DMS 273 (cell line): ENCODE measurements around the gene PDK2.

Experiments
- DNase-seq: peaks from one replicate; lab custom pipeline; 2025; ENCODE audit not compliant: unreplicated experiment; lab: John Stamatoyannopoulos, UW

The PDK2 gene

DNA sequence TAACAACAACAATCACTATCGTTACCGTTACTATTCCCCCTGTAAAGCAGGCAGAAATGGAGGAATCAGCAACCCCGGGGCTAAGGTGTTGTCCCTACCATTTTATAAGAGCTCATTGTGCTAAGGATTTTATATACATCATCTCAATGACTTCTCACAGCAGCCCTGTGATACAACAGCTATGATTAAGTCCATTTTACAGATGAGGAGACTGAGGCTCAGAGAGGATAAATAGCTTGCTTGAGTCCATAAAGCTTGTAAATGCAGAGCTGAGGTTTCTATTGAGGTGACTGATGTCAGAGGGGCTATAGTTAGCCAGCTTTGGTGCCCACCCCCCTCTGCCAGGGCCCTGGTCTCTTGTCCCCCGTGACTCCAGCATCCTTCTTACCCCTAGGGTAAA lies 16.7 kb upstream of the PDK2 start:
- no peak for DNase-seq

GRCh38 chr17:50079334-50080095 lies 15.6 kb upstream of the PDK2 start:
- peak; percentile 96 for DNase-seq

DNA sequence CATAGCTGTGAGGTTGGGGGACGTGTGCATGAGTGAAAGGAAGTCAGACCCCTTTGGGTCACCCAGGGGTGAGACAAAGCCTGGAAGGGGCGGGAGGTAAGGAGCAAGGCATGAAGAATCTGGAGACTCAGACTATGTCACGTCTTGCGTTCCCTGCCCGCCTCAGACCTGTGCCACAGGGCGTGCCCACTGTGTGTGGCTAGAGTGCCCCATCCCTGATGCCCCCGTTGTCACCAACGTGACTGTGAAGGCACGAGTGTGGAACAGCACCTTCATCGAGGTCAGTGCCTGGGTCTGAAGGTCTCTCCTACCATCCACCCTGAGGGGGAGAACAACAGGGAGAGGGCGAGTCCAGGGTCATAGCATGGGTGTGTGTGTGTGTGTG lies 15.1 kb upstream of the PDK2 start:
- no peak for DNase-seq

DNA sequence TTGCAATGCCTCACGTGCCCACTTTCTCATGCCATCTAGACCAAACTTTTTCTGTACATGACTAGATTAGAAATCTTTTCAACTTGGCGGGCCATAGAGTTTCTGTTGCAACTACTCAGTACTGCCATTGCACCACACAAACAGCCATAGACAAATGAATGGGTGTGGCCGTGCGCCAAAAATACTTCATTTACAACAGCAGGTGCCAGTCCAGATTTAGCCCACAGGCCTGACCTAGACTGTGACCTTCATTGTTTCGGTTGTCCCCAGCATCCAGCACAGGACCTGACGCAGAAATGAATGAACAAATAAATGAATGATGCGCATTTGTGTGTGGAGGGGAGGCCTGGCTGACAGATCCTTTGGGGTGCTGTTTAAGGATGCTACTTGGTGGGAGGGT lies 14.3 kb upstream of the PDK2 start:
- DNase-seq: no peak

DNA sequence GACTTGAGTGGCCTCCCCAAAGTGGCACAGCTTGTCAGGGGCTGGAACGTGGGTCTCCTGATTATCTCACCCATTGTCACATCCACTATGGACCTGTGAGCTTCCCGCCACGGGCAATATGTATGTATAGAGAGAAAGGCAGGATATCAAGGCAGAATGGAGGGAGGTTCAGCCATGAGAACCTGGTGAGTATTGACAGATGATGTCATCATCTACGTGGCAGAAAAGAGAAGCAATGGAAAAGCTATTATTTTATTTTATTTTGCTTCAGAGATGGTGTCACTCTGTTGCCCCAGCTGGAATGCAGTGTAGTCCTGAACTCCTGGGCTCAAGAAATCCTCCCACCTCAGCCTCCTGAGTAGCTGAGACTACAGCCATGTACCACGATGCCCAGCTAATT lies 13.4 kb upstream of the PDK2 start:
- DNase-seq: no peak

DNA sequence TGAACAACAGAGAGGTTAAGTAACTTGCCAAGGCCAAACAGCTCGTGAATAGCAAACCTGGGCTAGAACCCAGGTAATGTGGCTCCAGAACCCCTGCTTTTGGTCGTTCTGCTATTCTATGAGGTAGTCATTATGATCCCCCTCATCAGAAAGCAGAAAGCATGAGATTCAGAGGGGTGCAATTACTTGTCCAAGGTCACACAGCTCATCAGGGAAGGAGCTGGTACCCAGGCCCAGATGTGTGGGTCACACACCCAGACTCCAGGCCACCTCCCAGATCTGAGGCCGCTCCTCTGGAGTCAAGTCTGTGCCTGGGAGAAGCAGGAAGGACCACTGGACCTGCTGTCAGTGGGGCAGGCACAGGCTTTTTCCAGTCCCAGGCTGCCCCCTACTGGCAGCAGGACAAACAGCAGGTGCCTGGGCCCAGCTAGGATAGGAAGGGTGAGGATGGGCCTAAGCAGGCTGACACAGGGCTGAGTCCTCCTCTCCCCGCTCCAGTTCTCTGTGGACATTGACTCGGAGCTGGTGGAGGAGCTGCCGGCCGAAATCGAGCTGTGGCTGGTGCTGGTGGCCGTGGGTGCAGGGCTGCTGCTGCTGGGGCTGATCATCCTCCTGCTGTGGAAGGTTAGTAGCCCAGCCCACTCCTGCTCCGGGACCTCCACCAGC lies 7.8 kb upstream of the PDK2 start:
- DNase-seq: peak; percentile 86

- DNase-seq: no peak
Observed at GRCh38 chr17:50087912-50088405, 7.2 kb upstream of the PDK2 start.

DNA sequence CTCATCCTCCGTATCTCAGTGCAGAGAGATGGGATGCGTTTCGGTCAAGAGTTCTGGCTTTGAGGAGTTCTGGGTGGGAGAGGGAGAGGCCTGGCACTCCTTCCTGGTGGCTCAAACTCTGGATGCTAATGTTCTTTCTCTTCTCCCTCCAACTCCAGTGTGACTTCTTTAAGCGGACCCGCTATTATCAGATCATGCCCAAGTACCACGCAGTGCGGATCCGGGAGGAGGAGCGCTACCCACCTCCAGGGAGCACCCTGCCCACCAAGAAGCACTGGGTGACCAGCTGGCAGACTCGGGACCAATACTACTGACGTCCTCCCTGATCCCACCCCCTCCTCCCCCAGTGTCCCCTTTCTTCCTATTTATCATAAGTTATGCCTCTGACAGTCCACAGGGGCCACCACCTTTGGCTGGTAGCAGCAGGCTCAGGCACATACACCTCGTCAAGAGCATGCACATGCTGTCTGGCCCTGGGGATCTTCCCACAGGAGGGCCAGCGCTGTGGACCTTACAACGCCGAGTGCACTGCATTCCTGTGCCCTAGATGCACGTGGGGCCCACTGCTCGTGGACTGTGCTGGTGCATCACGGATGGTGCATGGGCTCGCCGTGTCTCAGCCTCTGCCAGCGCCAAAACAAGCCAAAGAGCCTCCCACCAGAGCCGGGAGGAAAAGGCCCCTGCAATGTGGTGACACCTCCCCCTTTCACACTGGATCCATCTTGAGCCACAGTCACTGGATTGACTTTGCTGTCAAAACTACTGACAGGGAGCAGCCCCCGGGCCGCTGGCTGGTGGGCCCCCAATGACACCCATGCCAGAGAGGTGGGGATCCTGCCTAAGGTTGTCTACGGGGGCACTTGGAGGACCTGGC lies 6.0 kb upstream of the PDK2 start:
- DNase-seq: no peak

DNA sequence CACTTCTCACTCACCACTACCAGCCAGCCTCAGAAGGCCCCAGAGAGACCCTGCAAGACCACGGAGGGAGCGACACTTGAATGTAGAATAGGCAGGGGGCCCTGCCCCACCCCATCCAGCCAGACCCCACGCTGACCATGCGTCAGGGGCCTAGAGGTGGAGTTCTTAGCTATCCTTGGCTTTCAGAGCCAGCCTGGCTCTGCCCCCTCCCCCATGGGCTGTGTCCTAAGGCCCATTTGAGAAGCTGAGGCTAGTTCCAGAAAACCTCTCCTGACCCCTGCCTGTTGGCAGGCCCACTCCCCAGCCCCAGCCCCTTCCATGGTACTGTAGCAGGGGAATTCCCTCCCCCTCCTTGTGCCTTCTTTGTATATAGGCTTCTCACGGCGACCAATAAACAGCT lies 5.1 kb upstream of the PDK2 start:
- DNase-seq: no peak

DNA sequence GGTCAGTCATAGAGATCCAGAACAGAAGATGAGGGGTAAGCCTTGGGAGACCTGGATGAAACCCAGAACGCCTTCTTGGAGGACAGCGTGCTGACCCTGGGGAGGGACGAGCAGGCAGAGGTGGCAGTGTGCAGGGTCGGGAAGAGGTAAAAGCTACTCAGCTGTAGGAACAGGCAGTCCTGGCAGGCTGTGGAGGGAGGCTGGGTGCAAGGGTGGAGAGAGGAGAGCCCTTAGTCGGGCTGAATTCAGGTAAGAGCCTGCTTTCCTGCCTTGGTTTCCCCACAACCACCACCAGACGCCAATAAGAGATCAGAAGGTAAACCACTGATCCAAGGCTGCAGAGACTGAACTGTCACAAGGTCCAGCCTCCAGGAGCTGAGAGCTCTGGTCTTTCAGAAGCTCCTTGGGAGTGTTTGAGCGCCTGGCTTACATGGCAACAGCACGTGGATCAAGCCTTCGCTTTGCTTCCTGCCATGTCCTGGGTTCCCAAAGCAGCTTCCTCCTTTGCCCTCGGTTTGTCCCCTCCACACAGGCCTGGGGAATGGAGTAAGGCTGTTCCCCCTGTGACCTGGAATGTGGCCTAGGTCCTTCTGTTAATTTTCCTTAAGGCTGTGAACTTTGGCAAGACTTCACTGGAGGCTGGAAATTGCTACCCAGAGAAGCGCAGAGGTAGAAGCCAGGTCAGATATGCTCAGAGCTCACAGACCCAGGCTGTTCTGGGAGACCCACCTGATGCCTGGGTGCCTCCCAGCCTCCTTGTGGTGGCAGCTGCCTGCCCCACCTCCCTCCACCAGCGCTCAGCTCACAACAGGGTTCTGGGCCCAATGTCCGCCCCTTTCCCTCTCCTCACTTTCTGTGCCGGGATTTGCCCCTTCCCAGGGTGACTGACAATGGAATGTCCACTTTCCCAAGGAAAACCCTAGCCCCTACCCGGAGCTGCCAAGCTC lies 3.9 kb upstream of the PDK2 start:
- DNase-seq: no peak

DNA sequence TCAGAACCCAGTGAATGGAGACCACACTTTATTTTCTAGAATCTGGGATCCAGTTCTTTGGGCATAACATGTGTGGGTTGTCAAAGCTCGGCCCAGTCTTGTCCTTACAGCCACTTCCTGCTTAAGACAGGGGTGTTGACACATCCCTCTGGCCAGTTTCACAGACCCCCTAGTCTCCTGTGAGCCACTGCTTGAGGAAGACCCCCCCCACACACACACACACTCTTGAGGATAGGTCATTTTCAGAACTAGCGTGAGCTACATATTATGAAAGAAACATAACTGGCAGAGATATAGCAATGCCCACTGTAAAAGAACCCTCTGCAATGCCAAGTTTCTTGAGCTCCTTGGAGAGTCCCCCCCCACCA lies 3.2 kb upstream of the PDK2 start:
- no peak for DNase-seq

DNA sequence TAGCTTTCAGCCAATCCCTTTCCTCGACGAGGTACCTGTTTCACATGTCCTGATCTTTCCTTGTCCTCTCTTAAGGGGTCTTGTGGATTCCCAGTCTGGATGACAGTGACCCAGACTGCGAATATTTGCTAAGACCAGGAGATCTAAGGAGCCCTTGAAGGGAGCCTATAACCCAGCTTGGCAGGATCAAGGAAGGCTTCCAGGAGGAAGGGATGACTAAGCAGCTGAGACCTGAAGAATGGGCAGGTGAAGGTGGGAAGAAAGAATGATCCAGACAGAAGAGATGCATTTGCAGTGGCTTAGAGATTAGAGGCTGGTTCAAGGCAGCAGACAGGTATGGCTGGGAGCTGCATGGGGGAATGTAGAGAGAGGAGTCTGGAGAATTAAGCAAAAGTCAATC lies 1.9 kb upstream of the PDK2 start:
- no peak for DNase-seq

DNA sequence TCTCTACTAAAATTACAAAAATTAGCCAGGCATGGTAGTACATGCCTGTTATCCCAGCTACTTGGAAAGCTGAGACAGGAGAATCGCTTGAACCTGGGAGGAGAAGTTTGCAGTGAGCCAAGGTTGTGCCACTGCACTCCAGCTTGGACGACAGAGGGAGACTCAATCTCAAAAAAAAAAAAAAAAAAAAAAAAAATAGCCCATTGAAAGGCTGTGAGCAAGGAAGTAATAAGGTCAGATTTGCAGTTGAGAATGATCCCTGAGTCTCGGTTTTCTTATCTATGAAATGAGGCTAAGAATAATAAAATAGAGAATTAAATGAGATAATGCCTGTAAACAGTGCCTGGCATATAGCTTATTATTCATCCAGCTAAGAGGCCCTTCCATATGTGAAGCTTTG lies 1.3 kb upstream of the PDK2 start:
- no peak for DNase-seq

DNA sequence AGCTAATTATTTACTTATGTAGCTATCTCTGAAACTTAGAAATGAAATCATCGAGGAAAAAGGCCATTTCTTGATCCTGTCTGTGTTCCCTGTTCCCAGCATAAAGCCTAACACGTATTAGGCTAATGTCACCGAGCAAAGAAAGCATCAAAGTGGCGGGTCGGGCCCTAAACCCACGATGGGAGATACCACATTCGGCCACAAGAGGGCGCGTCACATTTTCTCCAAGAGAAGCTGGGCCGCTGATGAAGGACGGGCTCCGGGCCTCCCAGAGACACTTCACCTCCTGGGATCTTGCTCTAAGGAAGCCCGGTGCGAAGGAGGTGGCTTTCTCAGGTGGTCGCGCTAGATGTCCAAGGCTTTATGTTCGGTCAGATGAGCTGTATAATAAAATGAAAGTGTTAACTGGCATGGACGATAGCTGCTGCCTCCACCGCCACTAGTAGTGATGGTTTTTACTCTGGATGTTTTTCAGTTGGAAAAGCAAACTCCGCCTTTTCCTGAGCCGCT lies 853 bp upstream of the PDK2 start:
- DNase-seq: peak; percentile 96

DNA sequence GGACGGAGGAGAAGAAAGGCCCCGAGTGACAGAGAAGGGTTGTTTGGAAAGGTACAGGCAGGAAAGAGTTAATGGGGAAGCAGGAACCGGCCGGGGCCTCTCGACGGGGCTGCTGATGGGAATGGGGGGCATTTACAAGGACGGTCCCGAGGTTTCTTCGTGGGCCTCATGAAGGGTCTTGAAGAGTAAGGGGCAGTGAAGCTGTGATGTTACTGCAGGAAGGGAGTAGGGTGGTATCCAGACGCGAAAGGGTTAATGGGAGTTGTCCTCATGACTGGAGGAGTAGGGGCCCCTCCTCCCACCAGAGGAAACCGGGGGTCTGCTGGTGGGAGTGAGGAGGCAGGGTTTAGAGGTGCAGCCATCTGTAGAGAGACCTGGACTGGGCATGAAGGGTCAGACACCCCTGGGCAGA lies 481 bp downstream of the PDK2 start:
- no peak for DNase-seq

DNA sequence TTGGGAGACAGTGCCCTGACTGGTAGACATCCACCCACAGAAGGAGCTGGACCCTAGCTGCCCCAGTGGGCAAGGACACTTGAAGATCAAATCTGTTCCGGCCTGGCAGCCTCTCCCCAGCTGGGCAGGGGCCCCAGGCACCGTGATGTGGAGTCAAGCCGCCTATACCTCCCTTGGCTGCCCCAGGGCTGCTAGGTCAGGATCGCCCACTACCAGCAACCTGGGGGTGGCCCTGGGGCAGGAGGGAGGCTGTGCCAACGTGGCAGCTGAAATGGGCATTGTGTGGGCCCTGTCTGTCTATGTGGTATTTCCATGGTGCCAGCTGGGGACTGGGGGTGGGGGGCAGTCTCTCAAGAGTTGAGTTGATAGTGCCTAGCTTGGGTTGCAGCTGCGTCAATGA lies 941 bp downstream of the PDK2 start:
- DNase-seq: no peak

DNA sequence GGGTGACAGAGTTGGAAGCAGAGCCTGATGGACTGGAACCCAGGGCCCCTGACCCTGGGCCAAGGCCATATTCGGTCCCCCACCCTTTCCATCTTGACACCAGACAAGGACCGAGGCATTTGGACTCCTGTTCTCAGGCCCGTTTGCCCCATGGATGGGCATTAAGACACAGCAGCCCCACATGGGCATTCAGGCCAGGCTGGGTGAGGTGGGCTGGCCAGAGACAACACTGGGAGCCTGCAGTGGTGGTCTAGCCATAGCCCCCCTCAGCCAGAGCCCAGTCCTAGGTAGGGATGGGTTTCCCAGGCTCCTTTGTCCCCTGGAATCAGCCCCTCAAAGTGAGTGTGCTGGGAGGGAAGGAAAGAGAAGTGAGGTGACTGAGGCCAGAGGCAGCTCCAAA lies 1.6 kb downstream of the PDK2 start:
- DNase-seq: no peak

DNA sequence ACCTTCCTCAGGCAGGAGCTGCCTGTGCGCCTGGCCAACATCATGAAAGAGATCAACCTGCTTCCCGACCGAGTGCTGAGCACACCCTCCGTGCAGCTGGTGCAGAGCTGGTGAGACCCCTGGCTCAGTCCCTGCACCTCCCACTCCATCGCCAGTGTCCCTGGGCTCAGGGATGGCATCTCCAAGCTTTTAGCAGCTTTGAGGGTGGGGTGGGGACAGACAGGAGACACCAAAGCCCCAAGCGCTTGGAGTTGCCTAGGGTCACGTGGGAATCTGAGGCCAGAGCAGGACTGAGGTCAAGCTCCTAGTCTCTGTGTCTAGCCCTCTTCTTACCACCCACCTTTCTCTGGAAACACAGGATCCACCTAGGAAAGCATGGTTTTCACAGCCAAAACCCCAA lies 2.3 kb downstream of the PDK2 start:
- DNase-seq: no peak

DNA sequence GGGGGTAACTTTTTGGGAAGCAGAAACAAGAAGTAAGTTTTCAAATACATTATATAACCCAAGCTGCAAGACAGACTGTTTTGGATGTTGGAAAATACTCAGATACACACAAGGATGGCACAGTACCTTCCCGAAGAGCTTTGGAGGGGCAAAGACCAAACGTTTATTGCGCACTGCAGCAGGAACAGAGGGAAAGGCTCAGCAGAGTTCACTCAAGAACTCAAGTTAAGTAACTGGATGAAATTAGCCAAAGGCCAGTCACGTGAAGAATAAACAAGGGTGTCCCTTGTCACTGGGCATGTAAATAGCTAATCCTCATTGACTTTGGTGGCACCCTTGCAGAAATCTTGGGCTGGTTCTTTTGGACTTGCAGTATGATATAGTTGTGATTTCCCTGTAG lies 2.8 kb downstream of the PDK2 start:
- no peak for DNase-seq

DNA sequence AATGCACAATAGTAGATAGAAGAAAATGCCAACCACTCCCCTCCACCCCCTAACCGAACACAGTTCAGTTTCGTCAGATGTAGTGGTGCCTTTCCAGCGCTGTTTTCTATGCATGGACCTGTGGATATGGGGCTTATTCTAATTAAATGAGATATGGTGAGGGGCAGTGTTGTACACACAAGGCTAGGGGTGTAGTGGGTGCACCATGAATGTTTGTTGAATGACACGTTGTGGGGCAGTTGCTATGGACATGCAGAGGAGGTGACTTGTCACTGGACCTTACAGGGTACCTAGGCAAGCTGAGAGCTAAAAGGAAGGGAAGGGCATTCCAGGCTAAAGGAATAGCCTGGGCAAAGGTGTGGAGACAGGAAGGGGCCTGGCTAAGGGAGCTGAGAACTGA lies 3.4 kb downstream of the PDK2 start:
- no peak for DNase-seq

DNA sequence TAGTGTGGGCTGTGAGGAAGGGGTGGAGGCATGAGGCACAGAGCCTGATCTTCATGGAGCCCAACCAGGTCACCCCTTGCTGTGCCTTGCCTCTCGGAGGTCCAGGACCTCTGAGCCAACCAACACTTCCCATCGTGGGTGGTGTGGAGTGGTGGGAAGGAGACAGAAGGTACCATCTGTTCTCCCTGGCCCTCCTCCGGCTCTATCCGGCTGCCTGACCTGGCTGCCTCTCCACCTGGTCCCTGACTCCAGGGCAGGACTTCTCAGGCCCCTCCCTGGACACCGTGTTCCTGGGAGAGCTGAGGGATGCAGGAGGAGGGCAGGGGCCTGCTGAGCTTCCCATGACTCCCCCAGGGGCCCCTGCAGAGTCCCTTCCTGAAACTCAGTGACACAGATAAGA lies 3.9 kb downstream of the PDK2 start:
- peak; percentile 38 for DNase-seq
